ENCODE data around the gene PSG3.
"Not testable (repeated sequence)": the region's sequence is repeated elsewhere in the genome, so short reads cannot be mapped to it uniquely, and the experiment has no call there.

The PSG3 gene

GRCh38 chr19:42695811-42696503 lies 44.3 kb downstream of the PSG3 start:
- H3K18ac ChIP-seq (ENCODE audit: low read depth in 1 of 2, low read length in 2 of 2) = no peak overlapping the region
- H2AFZ ChIP-seq (ENCODE audit: low read depth, low read length) = no peak overlapping the region
- no peak overlapping the region for H3K23ac ChIP-seq (ENCODE audit: low read length in 2 of 2)
- no peak overlapping the region for H3K4me2 ChIP-seq (ENCODE audit: low read length, poor library complexity, severe bottlenecking)
- no peak overlapping the region for H3K9ac ChIP-seq (ENCODE audit: low read length)
- H4K8ac ChIP-seq (ENCODE audit: low read length) = no peak overlapping the region
- no peak overlapping the region for H4K91ac ChIP-seq (ENCODE audit: low read length)
- no peaks in the 10 kb centered on the region for H3K36me3 ChIP-seq (ENCODE audit: control insufficient read depth in 1 of 2, insufficient read depth in 2 of 2, low read depth in 1 of 2, low read length in 2 of 2)
- H3K27ac ChIP-seq (ENCODE audit: low read length, poor library complexity, severe bottlenecking) = no peak overlapping the region
- H2BK12ac ChIP-seq (ENCODE audit: low read length in 2 of 2) = no peak overlapping the region
- DNase-seq = no peak
- no peaks in the 10 kb centered on the region for H3K79me1 ChIP-seq (replicated peaks; ENCODE audit: low read length, poor library complexity, severe bottlenecking)
- peaks cover 0 to 36% of the 10 kb centered on the region in 2 experiments for H3K27me3 ChIP-seq (ENCODE audit: control insufficient read depth in 1 of 2, insufficient read depth in 1 of 2, low read length in 2 of 2)
- H3K4ac ChIP-seq (ENCODE audit: low read depth in 1 of 2, low read length in 2 of 2) = no peak overlapping the region
- H3K9me3 ChIP-seq (ENCODE audit: control insufficient read depth, low read length) = no peaks in the 10 kb centered on the region
- H3K4me3 ChIP-seq (ENCODE audit: insufficient read depth in 1 of 2, low read depth in 1 of 2, low read length in 2 of 2) = no peak overlapping the region
- H3K14ac ChIP-seq (ENCODE audit: low read length in 2 of 2) = no peak overlapping the region
- WGBS = 80% methylated on average over 11 of the region's 12 CpGs
- H2AK5ac ChIP-seq (ENCODE audit: low read length, severe bottlenecking) = no peak overlapping the region
- no peak overlapping the region for H2BK15ac ChIP-seq (ENCODE audit: low read depth, poor library complexity, severe bottlenecking)
- H3K4me1 ChIP-seq (ENCODE audit: control insufficient read depth, insufficient read depth, low read depth, low read length) = no peaks in the 10 kb centered on the region
- no peak overlapping the region for H2BK5ac ChIP-seq (ENCODE audit: low read depth, low read length, poor library complexity, severe bottlenecking)
- no peak overlapping the region for H2BK120ac ChIP-seq (ENCODE audit: low read depth, low read length)

GRCh38 chr19:42693760-42694350 lies 46.4 kb downstream of the PSG3 start:
- Histone ChIP-seq H2AK5ac (ENCODE audit: low read length, severe bottlenecking) (no peak overlapping the region), H3K9me3 (ENCODE audit: control insufficient read depth, low read length) (no peaks in the 10 kb centered on the region), H3K14ac (ENCODE audit: low read length in 2 of 2) (no peak overlapping the region), H3K4me2 (ENCODE audit: low read length, poor library complexity, severe bottlenecking) (no peak overlapping the region), H3K27ac (ENCODE audit: low read length, poor library complexity, severe bottlenecking) (no peak overlapping the region), H3K36me3 (ENCODE audit: control insufficient read depth in 1 of 2, insufficient read depth in 2 of 2, low read depth in 1 of 2, low read length in 2 of 2) (no peaks in the 10 kb centered on the region), H4K8ac (ENCODE audit: low read length) (no peak overlapping the region), H2BK15ac (ENCODE audit: low read depth, poor library complexity, severe bottlenecking) (no peak overlapping the region), H2BK5ac (ENCODE audit: low read depth, low read length, poor library complexity, severe bottlenecking) (no peak overlapping the region), H3K9ac (ENCODE audit: low read length) (no peak overlapping the region), H2BK12ac (ENCODE audit: low read length in 2 of 2) (no peak overlapping the region), H3K79me1 (replicated peaks; ENCODE audit: low read length, poor library complexity, severe bottlenecking) (no peaks in the 10 kb centered on the region), H3K4me3 (ENCODE audit: insufficient read depth in 1 of 2, low read depth in 1 of 2, low read length in 2 of 2) (no peak overlapping the region), H2BK120ac (ENCODE audit: low read depth, low read length) (no peak overlapping the region), H2AFZ (ENCODE audit: low read depth, low read length) (no peak overlapping the region), H3K27me3 (ENCODE audit: control insufficient read depth in 1 of 2, insufficient read depth in 1 of 2, low read length in 2 of 2) (peaks cover 0 to 33% of the 10 kb centered on the region in 2 experiments), H3K4ac (ENCODE audit: low read depth in 1 of 2, low read length in 2 of 2) (no peak overlapping the region), H4K91ac (ENCODE audit: low read length) (no peak overlapping the region), H3K23ac (ENCODE audit: low read length in 2 of 2) (no peak overlapping the region), H3K18ac (ENCODE audit: low read depth in 1 of 2, low read length in 2 of 2) (no peak overlapping the region), H3K4me1 (ENCODE audit: control insufficient read depth, insufficient read depth, low read depth, low read length) (no peaks in the 10 kb centered on the region)
- 73% methylated on average over 3 of the region's 5 CpGs for WGBS
- DNase-seq = no peak

GRCh38 chr19:42683917-42684513 lies 56.3 kb downstream of the PSG3 start:
- no peak overlapping the region for H2BK120ac ChIP-seq (ENCODE audit: low read depth, low read length)
- no peak overlapping the region for H3K18ac ChIP-seq (ENCODE audit: low read depth in 1 of 2, low read length in 2 of 2)
- no peak overlapping the region for H3K23ac ChIP-seq (ENCODE audit: low read length in 2 of 2)
- H4K8ac ChIP-seq (ENCODE audit: low read length) = no peak overlapping the region
- no peaks in the 10 kb centered on the region for H3K79me1 ChIP-seq (replicated peaks; ENCODE audit: low read length, poor library complexity, severe bottlenecking)
- no peak overlapping the region for H3K14ac ChIP-seq (ENCODE audit: low read length in 2 of 2)
- H3K4me2 ChIP-seq (ENCODE audit: low read length, poor library complexity, severe bottlenecking) = no peak overlapping the region
- H3K4me3 ChIP-seq (ENCODE audit: insufficient read depth in 1 of 2, low read depth in 1 of 2, low read length in 2 of 2) = no peak overlapping the region
- H3K36me3 ChIP-seq (ENCODE audit: control insufficient read depth in 1 of 2, insufficient read depth in 2 of 2, low read depth in 1 of 2, low read length in 2 of 2) = no peaks in the 10 kb centered on the region
- WGBS = 96% methylated on average over 1 of the region's 2 CpGs
- peaks cover 0 to 6% of the 10 kb centered on the region in 2 experiments for H3K27me3 ChIP-seq (ENCODE audit: control insufficient read depth in 1 of 2, insufficient read depth in 1 of 2, low read length in 2 of 2)
- no peaks in the 10 kb centered on the region for H3K4me1 ChIP-seq (ENCODE audit: control insufficient read depth, insufficient read depth, low read depth, low read length)
- peak; percentile 7 for DNase-seq
- H2AFZ ChIP-seq (ENCODE audit: low read depth, low read length) = no peak overlapping the region
- no peak overlapping the region for H2AK5ac ChIP-seq (ENCODE audit: low read length, severe bottlenecking)
- no peak overlapping the region for H3K27ac ChIP-seq (ENCODE audit: low read length, poor library complexity, severe bottlenecking)
- no peak overlapping the region for H4K91ac ChIP-seq (ENCODE audit: low read length)
- H3K4ac ChIP-seq (ENCODE audit: low read depth in 1 of 2, low read length in 2 of 2) = no peak overlapping the region
- no peak overlapping the region for H3K9ac ChIP-seq (ENCODE audit: low read length)
- H3K9me3 ChIP-seq (ENCODE audit: control insufficient read depth, low read length) = peaks cover 16% of the 10 kb centered on the region
- H2BK12ac ChIP-seq (ENCODE audit: low read length in 2 of 2) = no peak overlapping the region
- no peak overlapping the region for H2BK5ac ChIP-seq (ENCODE audit: low read depth, low read length, poor library complexity, severe bottlenecking)
- no peak overlapping the region for H2BK15ac ChIP-seq (ENCODE audit: low read depth, poor library complexity, severe bottlenecking)

GRCh38 chr19:42676326-42676725 lies 64.0 kb downstream of the PSG3 start:
- H3K4me3 ChIP-seq (ENCODE audit: insufficient read depth in 1 of 2, low read depth in 1 of 2, low read length in 2 of 2); H4K8ac ChIP-seq (ENCODE audit: low read length); DNase-seq; H3K4ac ChIP-seq (ENCODE audit: low read depth in 1 of 2, low read length in 2 of 2); H4K91ac ChIP-seq (ENCODE audit: low read length); H3K23ac ChIP-seq (ENCODE audit: low read length in 2 of 2); H2BK15ac ChIP-seq (ENCODE audit: low read depth, poor library complexity, severe bottlenecking); H3K27ac ChIP-seq (ENCODE audit: low read length, poor library complexity, severe bottlenecking); H3K18ac ChIP-seq (ENCODE audit: low read depth in 1 of 2, low read length in 2 of 2); H2BK5ac ChIP-seq (ENCODE audit: low read depth, low read length, poor library complexity, severe bottlenecking); H3K4me2 ChIP-seq (ENCODE audit: low read length, poor library complexity, severe bottlenecking); H2AK5ac ChIP-seq (ENCODE audit: low read length, severe bottlenecking); H3K14ac ChIP-seq (ENCODE audit: low read length in 2 of 2); H3K9me3 ChIP-seq (ENCODE audit: control insufficient read depth, low read length); H3K9ac ChIP-seq (ENCODE audit: low read length); H2BK12ac ChIP-seq (ENCODE audit: low read length in 2 of 2); H3K79me1 ChIP-seq (replicated peaks; ENCODE audit: low read length, poor library complexity, severe bottlenecking); H3K4me1 ChIP-seq (ENCODE audit: control insufficient read depth, insufficient read depth, low read depth, low read length); H2AFZ ChIP-seq (ENCODE audit: low read depth, low read length); H3K36me3 ChIP-seq (ENCODE audit: control insufficient read depth in 1 of 2, insufficient read depth in 2 of 2, low read depth in 1 of 2, low read length in 2 of 2); H2BK120ac ChIP-seq (ENCODE audit: low read depth, low read length): not testable (repeated sequence)
- peaks cover 0 to 13% of the 10 kb centered on the region in 2 experiments for H3K27me3 ChIP-seq (ENCODE audit: control insufficient read depth in 1 of 2, insufficient read depth in 1 of 2, low read length in 2 of 2)
- 92% methylated on average over 14 of the region's 27 CpGs for WGBS

Measured in mesenchymal stem cell (in vitro differentiated cells and primary cell).